Epithelial cell of prostate (primary cell): ENCODE data around the gene PRKG1.
"Not testable (repeated sequence)": the region's sequence is repeated elsewhere in the genome, so short reads cannot be mapped to it uniquely, and the experiment has no call there.

Experiments
- DNase-seq: peaks from one replicate; pipeline ENCODE4 v3.0.0-alpha.2; 2011; ENCODE audit warnings: low read depth, low spot score
- H3K27ac ChIP-seq: fragments of 450-650 bp; 2 replicates; pipeline ENCODE4 v1.5.1; 2017; ENCODE audit warnings: mild to moderate bottlenecking

The PRKG1 gene

GRCh38 chr10:51212937-51213336 is 138.7 kb downstream of the PRKG1 start:
- H3K27ac ChIP-seq, DNase-seq: not testable (repeated sequence)

- DNase-seq, result no peak
- H3K27ac ChIP-seq, result no peak overlapping the region
Measured at GRCh38 chr10:51214207-51215196, 140.2 kb downstream of the PRKG1 start.

GRCh38 chr10:51215951-51216834 is 141.9 kb downstream of the PRKG1 start:
- H3K27ac ChIP-seq, result no peak overlapping the region

DNA sequence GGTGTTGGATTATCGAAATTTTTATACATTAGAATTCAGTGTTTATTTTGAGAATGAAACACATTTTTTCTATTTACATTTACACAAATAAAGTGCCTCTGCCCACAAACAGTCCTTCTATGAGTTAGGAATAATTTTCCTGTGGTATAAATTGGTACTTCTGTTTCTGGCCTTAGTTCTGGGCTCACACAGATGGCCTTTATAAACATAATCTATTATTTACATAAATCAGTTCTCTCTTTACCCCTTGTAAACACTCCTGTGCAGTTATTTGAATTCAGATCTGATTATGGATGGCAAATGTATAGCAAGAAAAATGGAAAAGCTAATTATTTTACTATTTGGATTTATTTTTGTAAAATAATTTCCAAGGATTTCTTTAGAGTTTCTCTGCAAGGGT is 143.2 kb downstream of the PRKG1 start:
- no peak overlapping the region for H3K27ac ChIP-seq

More at GRCh38 chr10:51215951-51216834, 141.9 kb downstream of the PRKG1 start:
- DNase-seq, result no peak

DNA sequence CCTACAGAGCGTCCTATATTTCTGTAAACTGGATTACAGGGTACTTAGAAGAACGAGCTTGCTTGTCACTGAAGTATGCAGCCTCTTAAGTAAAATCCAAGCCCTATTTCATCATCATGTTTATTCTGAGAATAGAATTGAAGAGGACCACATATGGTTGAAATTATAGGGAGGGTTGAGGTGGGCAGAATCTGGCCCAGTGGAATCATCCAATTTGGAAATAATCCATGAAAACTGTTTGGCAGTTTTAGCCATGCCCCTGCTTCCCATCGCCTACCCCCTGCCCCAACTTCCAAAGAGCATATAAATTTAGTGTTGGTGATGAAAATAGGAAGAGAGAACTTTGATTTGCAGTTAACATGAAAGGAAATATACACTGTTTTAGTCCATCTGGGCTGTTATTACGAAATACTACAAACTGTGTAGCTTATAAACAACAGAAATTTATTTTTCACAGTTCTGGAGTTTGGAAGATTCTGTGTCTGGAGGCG is 150.4 kb downstream of the PRKG1 start:
- H3K27ac ChIP-seq, result no peak overlapping the region
- no peak for DNase-seq

More for the DNA sequence above, 143.2 kb downstream of the PRKG1 start:
- DNase-seq, result no peak

- DNase-seq, result no peak
- no peak overlapping the region for H3K27ac ChIP-seq
Measured at GRCh38 chr10:51227897-51228713, 153.8 kb downstream of the PRKG1 start.

DNA sequence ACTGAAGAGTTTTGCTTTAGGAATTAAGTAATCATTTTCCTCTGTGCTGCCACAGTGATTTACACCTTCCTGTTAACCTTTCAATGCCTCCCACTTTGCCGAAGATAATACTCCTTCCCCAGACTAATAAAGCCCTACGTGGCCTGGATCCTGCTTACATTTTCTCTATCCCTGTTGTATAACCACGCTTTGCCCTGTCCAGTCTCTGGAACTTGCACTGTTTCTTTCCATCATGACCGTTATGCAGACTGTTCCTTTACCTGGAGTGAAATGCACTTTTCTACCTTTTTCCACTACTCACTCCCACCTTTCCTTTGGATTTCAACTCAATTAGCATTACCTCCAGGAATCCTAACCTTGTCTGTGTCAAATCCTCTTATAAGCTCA is 154.4 kb downstream of the PRKG1 start:
- DNase-seq, result no peak
- no peak overlapping the region for H3K27ac ChIP-seq

DNA sequence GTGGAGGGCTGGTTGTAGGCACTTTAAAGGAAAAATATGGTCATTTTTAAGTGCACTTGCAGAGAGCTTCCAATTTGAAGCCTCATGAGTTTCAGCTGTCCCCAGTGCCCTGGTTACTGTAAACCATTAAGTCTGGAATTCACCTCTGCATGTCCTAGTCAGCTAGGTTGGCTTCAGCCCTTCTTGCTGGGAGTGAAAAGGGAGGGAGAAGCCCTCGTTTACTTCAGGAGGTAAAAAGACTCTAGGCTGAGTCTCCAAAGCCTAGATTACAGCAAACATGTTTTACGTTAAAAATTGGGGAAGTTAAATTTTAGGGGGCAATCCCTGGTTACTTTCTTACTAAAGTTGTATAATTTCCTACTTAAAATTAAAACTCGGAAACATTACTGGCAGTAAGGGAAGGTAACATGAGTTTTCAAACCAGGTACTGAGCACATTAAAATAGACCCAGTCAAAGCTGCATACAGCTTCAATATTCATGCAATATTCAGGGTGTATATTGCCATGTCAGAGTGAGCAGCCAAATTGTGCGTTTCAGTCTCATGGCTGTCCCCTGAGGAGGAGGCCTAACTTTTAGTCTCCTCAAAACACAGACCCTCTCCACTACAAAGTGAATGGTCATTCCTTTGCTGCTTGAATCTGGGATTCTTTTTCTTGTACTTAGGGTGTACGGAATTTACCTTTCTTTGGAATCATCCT is 156.7 kb downstream of the PRKG1 start:
- H3K27ac ChIP-seq, result no peak overlapping the region
- no peak for DNase-seq

DNA sequence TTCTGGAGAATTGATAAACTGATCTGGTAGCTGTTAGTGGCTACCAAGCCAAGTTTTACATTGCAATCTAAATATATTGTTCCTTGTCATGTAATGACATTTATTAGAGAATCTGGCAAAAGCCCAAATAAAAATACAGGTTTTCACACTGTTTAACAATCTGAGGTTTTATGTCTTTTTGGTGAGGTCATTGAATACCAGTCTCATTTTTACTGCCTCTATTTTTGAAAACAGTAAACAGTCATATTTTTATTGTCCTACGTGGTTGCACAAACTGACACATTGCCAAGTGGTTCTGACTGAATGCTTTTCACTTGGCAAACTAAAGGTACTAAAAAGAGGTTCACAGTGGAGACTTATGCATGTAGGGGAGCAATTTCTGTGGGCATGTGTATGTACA is 157.5 kb downstream of the PRKG1 start:
- H3K27ac ChIP-seq, result no peak overlapping the region
- DNase-seq, result no peak

DNA sequence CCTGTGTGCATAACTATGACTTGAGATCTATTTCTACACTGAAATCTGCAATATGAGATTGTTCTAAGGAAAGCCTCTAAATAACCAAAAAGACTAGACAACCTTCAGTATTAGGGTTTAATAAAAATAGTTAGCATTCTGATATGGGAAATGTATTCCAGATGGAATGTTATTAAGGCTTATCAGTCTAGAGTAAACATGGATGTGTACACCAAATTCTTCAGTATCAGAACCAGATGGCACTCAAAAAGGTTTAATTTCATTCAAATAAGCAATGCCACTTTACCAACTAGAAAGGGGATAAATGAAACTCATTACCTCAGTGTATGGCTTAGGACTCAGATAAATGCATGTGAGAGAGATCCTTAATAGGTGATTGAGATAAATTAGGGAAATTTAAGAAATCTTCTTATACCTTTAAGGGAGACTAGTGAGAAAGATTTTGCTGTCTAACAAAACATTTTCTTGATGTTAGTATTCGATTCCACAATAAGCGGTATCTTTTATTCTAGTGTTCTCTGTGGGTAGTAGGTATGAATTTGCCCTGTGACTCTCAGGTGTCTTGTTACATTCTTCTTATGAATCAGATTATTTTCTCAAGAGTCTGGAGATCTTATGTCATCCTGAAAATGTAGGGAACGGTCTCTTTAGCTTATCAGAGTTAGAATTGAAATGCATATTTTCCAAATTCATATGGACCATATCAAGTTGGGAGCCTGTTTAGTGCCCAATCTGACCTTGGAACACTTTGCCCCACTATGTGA is 159.2 kb downstream of the PRKG1 start:
- H3K27ac ChIP-seq, result no peak overlapping the region
- no peak for DNase-seq

DNA sequence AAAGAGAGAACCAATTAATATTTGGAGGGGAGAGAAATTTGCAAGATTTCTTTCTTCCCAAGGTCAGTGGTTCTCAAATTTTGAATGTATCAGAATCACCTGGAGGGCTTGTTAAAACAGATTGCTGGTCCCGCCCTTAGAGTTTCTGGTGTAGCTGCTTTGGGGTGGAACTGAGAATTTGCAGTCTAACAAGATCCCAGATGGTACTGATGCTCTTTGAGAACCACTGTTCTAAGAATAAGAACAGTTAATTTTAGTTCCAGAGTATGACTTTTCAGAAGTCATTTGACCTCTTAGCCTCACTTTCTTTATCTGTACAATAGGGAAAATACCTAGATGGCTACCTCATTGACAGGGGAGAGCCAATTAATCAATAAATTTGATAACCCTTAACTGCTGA is 161.6 kb downstream of the PRKG1 start:
- DNase-seq, result no peak
- H3K27ac ChIP-seq, result no peak overlapping the region

DNA sequence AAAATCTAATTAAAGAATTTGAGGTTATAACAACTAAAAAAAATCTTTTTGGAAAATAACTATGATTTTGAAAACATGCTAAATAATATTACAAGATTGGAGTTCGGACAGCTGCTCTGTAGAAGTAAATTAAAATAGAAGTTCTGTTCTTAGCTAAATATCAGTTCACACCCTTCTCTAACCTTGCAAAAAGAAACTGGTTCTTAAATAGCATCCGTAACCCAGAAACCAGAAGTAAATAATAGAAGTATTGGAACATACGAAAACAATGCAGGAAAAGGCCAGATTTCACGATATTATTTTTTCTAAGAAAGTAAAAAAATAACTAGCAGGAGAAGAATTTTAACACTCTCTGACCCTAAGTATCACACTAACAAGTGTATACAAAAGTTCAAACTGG is 164.7 kb downstream of the PRKG1 start:
- no peak overlapping the region for H3K27ac ChIP-seq
- no peak for DNase-seq

DNA sequence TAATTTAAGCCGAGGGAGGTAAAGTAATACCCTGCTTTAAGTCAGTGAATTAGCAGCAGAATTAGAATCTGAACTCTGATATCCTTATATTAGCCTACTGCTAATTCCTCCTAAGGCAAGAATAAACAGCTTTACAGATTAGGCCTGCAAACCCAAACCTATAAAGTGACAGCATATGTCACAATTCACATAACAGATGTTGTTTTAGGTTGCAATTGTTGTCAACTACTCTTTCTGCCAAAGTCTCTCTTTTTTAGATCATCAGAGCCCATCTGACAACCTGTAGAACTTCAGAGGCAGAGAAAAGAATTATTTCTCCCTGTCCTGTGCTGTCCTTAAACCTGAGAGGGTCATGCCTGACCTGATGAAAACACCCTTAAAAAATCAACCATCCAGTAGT is 167.2 kb downstream of the PRKG1 start:
- no peak overlapping the region for H3K27ac ChIP-seq
- DNase-seq, result no peak

DNA sequence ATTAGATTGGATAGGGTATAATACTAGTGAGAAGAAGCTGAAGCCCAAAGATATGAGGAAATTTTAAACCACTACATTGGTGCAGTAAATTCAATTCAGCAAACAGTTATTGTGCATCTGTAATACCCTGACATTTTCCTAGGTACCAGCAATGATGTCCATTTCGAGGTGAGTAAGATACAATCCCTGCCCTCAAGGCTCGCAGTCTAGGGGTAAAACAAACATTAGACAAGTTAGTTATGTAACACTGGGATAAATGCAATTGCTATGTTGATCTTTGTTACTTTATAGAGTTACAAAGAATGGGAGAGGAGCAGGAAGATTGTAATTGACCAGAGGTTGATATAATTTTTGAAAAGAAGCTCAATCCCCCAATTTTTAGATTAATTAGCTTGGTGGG is 168.1 kb downstream of the PRKG1 start:
- no peak for DNase-seq
- H3K27ac ChIP-seq, result no peak overlapping the region

DNA sequence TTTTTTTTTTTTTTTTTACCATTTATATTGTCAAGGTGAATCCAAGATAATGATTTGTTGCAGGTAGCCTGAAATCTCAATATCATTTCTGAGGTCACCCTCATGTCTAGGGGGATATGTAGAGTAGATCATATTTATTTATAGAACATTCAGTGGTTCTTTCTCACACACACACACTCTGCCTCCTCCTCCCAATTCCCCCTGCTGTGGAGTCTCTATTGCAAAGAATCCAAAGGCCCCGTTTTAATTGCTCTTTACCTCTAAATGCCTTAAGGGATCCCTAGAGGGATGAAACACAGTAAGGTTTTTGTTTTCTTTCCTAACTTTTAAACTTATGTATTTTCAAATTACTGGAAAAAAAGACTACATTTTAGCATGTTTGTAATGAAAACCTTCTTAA is 170.0 kb downstream of the PRKG1 start:
- no peak overlapping the region for H3K27ac ChIP-seq
- DNase-seq, result no peak

DNA sequence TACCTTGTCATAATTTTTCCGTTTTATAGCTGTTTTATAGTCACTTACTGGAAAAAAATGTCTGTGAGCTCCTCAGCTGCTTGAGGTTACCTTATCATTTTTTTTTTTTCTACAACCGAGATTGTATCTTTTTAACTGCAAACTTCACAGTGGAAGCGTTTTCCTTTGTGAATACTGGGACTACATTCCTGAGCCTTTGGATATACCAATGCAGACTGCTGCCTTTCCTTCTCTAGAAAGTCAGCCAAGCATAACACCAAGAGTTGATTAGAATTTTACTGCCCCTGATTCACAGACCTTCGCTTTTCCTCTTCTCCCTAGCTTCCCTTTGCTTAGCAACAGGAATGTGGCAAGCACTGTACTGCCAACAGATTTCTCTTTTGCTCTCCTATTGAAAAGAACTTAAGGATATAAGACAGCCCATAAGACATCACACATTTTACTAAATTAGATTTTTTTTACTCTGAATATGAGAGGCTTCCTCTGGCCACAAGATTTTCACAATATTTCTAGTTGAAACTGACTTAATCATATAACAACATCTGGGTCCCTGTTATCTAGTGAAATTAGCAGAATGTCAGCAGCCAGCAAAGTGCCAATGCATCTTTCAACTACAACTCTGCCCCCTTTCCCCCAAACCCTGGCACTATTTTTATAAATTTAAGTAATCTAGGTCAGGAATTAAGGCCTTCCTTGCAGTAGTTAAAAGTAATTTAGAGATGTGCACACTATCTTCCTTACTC is 170.6 kb downstream of the PRKG1 start:
- DNase-seq, result no peak
- no peak overlapping the region for H3K27ac ChIP-seq

- H3K27ac ChIP-seq, result no peak overlapping the region
- no peak for DNase-seq
Measured at GRCh38 chr10:51246156-51246555, 171.9 kb downstream of the PRKG1 start.

DNA sequence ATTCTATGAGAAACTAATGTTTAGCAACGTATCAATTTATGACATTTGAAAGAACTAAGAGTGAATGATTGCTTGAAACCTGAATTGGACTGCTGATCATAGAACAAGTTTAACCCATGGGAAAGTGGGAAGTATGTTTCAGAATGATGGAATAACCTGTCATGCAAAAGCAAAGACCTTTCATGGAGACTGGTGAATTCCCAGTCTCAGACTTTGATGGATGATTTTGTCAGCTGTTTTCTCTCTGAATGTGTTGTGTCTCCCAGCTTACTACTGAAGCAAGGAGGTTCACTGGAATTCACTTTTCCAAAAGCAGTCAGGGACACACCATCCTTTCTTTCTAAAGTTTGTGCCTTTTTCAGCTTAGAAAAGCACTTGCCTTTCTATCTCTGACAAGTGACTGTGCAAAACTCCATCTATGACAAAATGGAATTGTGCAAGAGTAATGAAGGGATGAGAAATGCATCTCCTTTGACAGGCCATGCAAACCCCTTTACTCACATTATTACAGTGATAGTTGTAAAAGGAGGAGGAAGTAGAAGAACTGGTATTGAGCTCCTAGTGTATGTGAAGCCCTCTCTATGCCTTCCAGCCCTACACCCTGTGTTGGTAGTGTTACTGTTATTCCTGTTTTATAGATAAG is 176.1 kb downstream of the PRKG1 start:
- no peak overlapping the region for H3K27ac ChIP-seq
- no peak for DNase-seq
